Coronary artery (tissue), 2 donors: ENCODE measurements around the gene HS3ST1.

Source experiments
- DNase-seq: peaks from one replicate; pipeline ENCODE4 v3.0.0-alpha.2; 2017; ENCODE audit warnings: low spot score
- H3K27ac ChIP-seq, 2 donors: fragments of 200-600 bp; sonication (generic); one replicate each; pipeline ENCODE4 v1.5.1; 2016 to 2019
- H3K4me3 ChIP-seq: fragments of 200-600 bp; sonication (generic); 2 replicates; pipeline ENCODE4 v1.5.1; 2016; ENCODE audit warnings: mild to moderate bottlenecking, moderate library complexity
- TF ChIP-seq, protein P1 (sequence below): fragments of 200-600 bp; sonication (generic); IDR thresholded peaks from one replicate; pipeline ENCODE4 v1.5.1; 2019; ENCODE audit warnings: antibody characterized with exemption

Gene HS3ST1

DNA sequence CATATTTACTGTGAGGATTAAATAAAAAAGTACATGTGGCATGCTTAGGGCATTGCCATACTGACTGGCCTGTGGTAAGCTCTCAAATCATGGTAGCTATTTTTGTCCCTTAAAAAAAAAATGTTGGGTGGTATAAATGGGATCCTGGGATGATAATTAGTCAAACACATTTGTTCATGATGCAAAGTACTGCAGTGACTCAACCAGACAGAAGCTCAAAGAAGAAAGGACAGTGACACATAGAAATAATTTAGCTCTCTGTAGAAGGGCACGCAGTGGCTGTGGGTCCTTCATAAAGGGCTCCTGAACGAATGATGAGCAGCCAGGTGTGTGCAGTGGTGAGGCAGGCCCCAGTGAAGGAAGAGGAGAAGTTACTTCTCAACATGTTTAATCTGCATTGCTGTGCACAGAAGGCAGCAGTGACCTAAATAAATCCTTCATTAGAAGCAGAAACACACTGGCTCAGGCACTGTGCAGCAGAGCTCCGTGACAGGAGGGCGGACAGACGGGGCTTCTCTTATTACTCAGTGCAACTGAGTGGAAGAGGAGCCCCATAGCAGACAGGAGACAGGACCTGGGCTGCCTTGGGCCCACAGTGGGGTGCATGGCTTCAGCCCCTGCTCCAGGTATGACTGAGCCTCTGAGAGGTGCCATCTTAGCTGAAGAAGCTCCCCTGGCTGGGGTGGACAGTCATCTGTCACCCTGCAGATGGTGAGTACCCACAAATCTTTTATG lies 20.3 kb downstream of the HS3ST1 start:
- Histone ChIP-seq H3K27ac (no peak overlapping the region), H3K4me3 (no peak overlapping the region)
- TF ChIP-seq, protein P1, sequence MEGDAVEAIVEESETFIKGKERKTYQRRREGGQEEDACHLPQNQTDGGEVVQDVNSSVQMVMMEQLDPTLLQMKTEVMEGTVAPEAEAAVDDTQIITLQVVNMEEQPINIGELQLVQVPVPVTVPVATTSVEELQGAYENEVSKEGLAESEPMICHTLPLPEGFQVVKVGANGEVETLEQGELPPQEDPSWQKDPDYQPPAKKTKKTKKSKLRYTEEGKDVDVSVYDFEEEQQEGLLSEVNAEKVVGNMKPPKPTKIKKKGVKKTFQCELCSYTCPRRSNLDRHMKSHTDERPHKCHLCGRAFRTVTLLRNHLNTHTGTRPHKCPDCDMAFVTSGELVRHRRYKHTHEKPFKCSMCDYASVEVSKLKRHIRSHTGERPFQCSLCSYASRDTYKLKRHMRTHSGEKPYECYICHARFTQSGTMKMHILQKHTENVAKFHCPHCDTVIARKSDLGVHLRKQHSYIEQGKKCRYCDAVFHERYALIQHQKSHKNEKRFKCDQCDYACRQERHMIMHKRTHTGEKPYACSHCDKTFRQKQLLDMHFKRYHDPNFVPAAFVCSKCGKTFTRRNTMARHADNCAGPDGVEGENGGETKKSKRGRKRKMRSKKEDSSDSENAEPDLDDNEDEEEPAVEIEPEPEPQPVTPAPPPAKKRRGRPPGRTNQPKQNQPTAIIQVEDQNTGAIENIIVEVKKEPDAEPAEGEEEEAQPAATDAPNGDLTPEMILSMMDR = no peak
- no peak for DNase-seq

DNA sequence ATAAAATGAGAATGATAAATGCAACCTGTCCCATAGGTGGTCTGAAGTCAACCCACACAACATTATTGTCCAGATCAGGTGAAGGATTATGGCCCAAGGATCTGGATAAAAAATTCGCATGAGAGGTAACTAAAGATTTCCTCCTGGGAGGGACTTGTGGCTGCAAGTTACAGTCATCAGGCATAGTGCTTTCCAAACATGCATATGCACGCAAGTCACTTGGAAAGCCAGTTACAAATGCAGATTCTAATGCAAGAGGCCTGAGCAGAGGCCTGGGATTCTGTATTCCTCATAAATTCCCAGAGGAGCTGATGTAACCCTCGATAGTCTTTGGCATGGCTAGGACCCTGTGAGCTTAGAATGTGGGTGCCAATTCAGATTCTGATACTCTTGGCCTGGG lies 21.1 kb downstream of the HS3ST1 start:
- no peak for DNase-seq
- Histone ChIP-seq H3K4me3 (no peak overlapping the region), H3K27ac (no peak overlapping the region)
- TF ChIP-seq, protein P1 = no peak

DNA sequence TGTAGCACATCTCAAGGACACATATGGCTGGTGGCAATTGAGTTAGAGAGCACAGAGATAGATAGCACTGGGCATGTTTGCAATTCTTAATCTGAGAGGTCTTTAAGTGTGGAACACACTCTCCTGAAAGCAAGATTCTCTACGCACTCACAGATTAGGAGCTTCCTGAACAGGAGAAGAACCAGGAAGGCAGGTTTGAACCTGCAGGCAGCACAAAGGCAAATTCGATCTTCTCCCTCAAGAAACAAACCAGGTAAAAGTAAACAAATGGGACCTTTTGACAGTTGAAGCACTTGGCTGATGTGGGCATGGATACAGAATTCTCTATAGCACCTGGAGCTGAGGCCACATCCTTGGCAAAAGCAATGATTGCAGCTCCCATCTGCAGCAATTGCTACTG lies 24.3 kb downstream of the HS3ST1 start:
- Histone ChIP-seq H3K4me3 (no peak overlapping the region), H3K27ac (no peak overlapping the region)
- TF ChIP-seq, protein P1 = no peak
- DNase-seq = no peak

DNA sequence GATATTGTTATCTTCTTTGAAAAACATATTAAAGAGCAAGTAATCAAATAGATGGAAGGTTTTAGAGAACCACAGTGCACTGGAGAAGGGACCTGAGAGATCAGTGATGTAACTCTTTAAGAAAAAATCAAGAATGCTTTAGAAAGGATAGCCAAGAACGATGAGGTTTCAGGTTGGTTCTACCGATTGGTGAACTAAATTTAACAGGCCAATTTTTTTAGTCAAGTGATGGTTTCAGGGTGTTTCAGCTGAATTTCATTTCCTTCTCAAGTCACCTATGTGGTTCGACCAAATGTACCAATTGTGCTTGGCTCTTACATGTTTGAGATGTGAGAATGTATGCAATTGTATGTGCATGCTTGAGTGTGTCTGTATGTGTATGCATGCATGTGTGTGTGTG lies 26.5 kb downstream of the HS3ST1 start:
- H3K27ac ChIP-seq = no peak overlapping the region
- TF ChIP-seq, protein P1 = no peak
- H3K4me3 ChIP-seq = no peak overlapping the region
- DNase-seq = no peak

DNA sequence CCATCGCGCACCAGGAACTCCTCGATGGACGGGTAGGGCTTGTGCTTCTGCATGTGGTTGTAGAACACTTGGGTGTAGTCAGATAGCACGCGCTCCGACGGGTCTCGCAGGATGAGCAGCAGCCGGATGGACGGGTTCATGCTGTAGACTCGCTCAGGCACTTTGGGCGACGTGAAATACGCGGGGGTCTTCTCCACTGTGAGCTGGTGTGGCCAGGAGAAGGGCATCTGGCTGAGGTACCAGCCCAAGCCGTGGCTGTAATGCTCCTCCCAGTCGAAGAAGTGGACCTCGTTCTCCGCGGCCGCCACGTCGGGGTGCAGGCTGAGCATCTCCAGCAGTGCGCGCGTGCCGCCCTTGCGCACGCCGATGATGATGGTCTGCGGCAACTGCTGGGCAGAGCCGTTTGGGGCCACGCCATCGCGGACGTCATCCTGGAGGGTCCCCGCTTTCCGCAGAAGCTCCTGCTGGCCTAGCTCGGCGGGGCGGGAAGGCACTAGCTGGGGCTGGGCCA lies 29.2 kb downstream of the HS3ST1 start:
- Histone ChIP-seq H3K4me3 (no peak overlapping the region), H3K27ac (no peak overlapping the region)
- TF ChIP-seq, protein P1 = no peak
- DNase-seq = no peak

DNA sequence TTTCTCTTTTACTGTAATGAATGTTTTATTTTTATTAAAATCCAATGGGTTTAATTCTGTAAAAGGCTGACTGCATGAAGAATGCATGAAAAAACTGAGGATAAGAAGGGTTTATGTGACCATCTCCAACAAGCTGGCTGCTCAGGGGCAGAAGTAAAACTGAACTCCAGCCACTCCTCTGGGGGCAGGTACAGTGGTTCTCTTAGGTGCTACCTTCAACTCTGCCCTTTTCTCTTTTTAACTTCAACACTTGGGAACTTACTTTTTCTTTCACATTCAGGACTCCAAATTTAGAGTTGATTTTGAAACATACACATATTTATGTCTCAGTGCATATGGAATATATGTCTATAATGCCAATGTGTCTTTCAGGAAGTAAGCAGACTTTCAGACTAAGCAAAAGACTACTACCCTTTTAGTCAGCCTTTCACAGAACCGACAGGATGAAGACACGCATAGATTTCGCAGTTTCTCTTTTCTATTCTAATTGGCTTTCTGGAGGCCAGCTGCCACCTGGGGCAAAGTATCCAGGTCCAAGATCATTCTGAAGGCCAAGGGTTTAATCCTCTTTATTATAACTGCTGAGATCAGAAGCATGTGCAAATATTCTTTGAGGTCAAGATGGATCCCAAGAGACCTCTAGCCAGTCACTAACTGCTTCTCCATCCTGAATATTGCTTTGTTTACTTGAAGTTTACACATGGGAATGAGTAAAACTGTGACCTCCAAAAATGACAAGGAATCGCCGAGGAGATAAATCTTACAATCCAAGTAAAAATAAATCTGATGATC lies 30.7 kb downstream of the HS3ST1 start:
- no peak overlapping the region for H3K27ac ChIP-seq
- TF ChIP-seq, protein P1 = no peak
- DNase-seq = no peak
- no peak overlapping the region for H3K4me3 ChIP-seq
